WTC11 (cell line): ENCODE data around the gene TAS2R41. TPM values are rescaled to one million over a fixed set of nuclear protein-coding genes. Genes with fewer than 3 reads are reported as not detected.

Experiments used
- ATAC-seq: fragments of 200-7000 bp; cut with Tn5 transposase; 2 replicates; pipeline ENCODE4 v1.10.0; 2021; ENCODE audit warnings: mild to moderate bottlenecking, moderate library complexity
- CTCF ChIA-PET: fragments of 300-600 bp; sonication (Branson Sonifier 250); formaldehyde crosslinking; loops from one replicate; lab custom pipeline; 2021; ENCODE audit warnings: antibody characterized with exemption; lab: Charles Lee
- POLR2A ChIA-PET: fragments of 350-600 bp; sonication (Branson Sonifier 250); formaldehyde crosslinking; loops from one replicate; lab custom pipeline; 2021; ENCODE audit warnings: antibody characterized with exemption; lab: Charles Lee
- DNase-seq: peaks from one replicate; pipeline ENCODE4 v3.0.0; 2021; ENCODE audit warnings: low spot score
- H3K27ac Mint-ChIP-seq: 2 replicates; pipeline ENCODE4 v1.8.0; 2021; ENCODE audit warnings: mixed read lengths
- H3K27me3 Mint-ChIP-seq: 2 replicates; pipeline ENCODE4 v1.8.0; 2021; ENCODE audit warnings: low read depth, mild to moderate bottlenecking, moderate library complexity, mixed read lengths
- H3K36me3 Mint-ChIP-seq: 2 replicates; pipeline ENCODE4 v1.8.0; 2021; ENCODE audit warnings: mixed read lengths
- H3K4me1 Mint-ChIP-seq: 2 replicates; pipeline ENCODE4 v1.8.0; 2022; ENCODE audit warnings: mixed read lengths
- H3K4me3 Mint-ChIP-seq: 2 replicates; pipeline ENCODE4 v1.8.0; 2021; ENCODE audit warnings: mild to moderate bottlenecking, moderate library complexity, mixed read lengths
- H3K9me3 Mint-ChIP-seq: 2 replicates; pipeline ENCODE4 v1.8.0; 2021; ENCODE audit warnings: mixed read lengths
- ATF2 ChIP-seq: sonication (generic); formaldehyde crosslinking; IDR thresholded peaks from 2 replicates; pipeline ENCODE4 v1.8.1; 2022; ENCODE audit warnings: low read depth, missing genetic modification reagents, borderline replicate concordance
- CREB1 ChIP-seq: sonication (generic); formaldehyde crosslinking; IDR thresholded peaks from 2 replicates; pipeline ENCODE4 v1.8.0; 2023; ENCODE audit warnings: mild to moderate bottlenecking, missing genetic modification reagents
- ELF4 ChIP-seq: sonication (generic); formaldehyde crosslinking; IDR thresholded peaks from 2 replicates; pipeline ENCODE4 v1.8.1; 2022; ENCODE audit warnings: low read depth, mild to moderate bottlenecking, moderate library complexity, missing genetic modification reagents
- FOXJ3 ChIP-seq: sonication (generic); formaldehyde crosslinking; IDR thresholded peaks from 2 replicates; pipeline ENCODE4 v1.9.0; 2021; ENCODE audit warnings: missing genetic modification reagents, mild to moderate bottlenecking, borderline replicate concordance
- FOXP4 ChIP-seq: sonication (generic); formaldehyde crosslinking; IDR thresholded peaks from 2 replicates; pipeline ENCODE4 v1.8.0; 2022; ENCODE audit warnings: mild to moderate bottlenecking, missing genetic modification reagents
- GTF2I ChIP-seq: fragments of 250-450 bp; sonication (Bioruptor Pico); conservative IDR thresholded peaks from 2 replicates; pipeline ENCODE4 v1.4.0; 2021; ENCODE audit warnings: mild to moderate bottlenecking
- IRF1 ChIP-seq: sonication (generic); formaldehyde crosslinking; IDR thresholded peaks from 2 replicates; pipeline ENCODE4 v1.8.0; 2023; ENCODE audit warnings: missing genetic modification reagents
- JAZF1 ChIP-seq: fragments of 250-450 bp; sonication (Bioruptor Pico); IDR thresholded peaks from 2 replicates; pipeline ENCODE4 v1.9.0; 2021; ENCODE audit warnings: moderate library complexity, mild to moderate bottlenecking, inconsistent platforms
- JUN ChIP-seq: sonication (generic); formaldehyde crosslinking; IDR thresholded peaks from 2 replicates; pipeline ENCODE4 v1.8.0; 2023; ENCODE audit warnings: mild to moderate bottlenecking, missing genetic modification reagents
- MLX ChIP-seq: sonication (generic); formaldehyde crosslinking; IDR thresholded peaks from 2 replicates; pipeline ENCODE4 v1.8.1; 2023; ENCODE audit warnings: mild to moderate bottlenecking, missing genetic modification reagents, moderate library complexity
- MXD4 ChIP-seq: fragments of 250-450 bp; sonication (Bioruptor Pico); IDR thresholded peaks from 2 replicates; pipeline ENCODE4 v1.8.0; 2021; ENCODE audit warnings: mild to moderate bottlenecking, moderate library complexity, borderline replicate concordance
- NR1H2 ChIP-seq: sonication (generic); formaldehyde crosslinking; IDR thresholded peaks from 2 replicates; pipeline ENCODE4 v1.9.0; 2021; ENCODE audit warnings: mild to moderate bottlenecking, moderate library complexity, missing genetic modification reagents
- NR2C2 ChIP-seq: sonication (generic); formaldehyde crosslinking; IDR thresholded peaks from 2 replicates; pipeline ENCODE4 v1.8.0; 2022; ENCODE audit warnings: mild to moderate bottlenecking, missing genetic modification reagents
- PRDM15 ChIP-seq: sonication (generic); formaldehyde crosslinking; IDR thresholded peaks from 2 replicates; pipeline ENCODE4 v1.8.0; 2022; ENCODE audit warnings: missing genetic modification reagents
- RORB ChIP-seq: fragments of 250-450 bp; sonication (Bioruptor Pico); IDR thresholded peaks from 2 replicates; pipeline ENCODE4 v1.9.0; 2021; ENCODE audit warnings: mild to moderate bottlenecking
- SOX15 ChIP-seq: fragments of 250-450 bp; sonication (Bioruptor Pico); IDR thresholded peaks from 2 replicates; pipeline ENCODE4 v1.9.0; 2021; ENCODE audit warnings: mild to moderate bottlenecking
- ZNF423 ChIP-seq: fragments of 250-450 bp; sonication (Bioruptor Pico); IDR thresholded peaks from 2 replicates; pipeline ENCODE4 v2.1.2; 2022; ENCODE audit warnings: mild to moderate bottlenecking, moderate library complexity
- total RNA-seq: library from RNA; stranded (reverse); gene quantifications from 3 replicates; pipeline ENCODE4 v1.2.3, GENCODE V29; 2021

TAS2R41 gene
- total RNA-seq, 1 experiment from 2014 or later: 0.31 TPM

GRCh38 chr7:143456992-143457793 lies 20.5 kb upstream of the TAS2R41 start:
- no peak for TF ChIP-seq NR2C2
- TF ChIP-seq MXD4: no peak
- TF ChIP-seq FOXP4 (CRISPR knock-in tag): no peak
- no peak for TF ChIP-seq JAZF1 (CRISPR knock-in tag)
- Mint-ChIP-seq H3K27ac (no peak overlapping the region), H3K4me3 (no peak overlapping the region), H3K36me3 (peaks cover 12% of the 10 kb centered on the region), H3K4me1 (peaks cover 5% of the 10 kb centered on the region), H3K9me3 (peaks cover 20% of the 10 kb centered on the region), H3K27me3 (no peaks in the 10 kb centered on the region; the same call in 1 of the 2 replicates)
- ChIA-PET CTCF (no interaction called here), POLR2A (no interaction called here)
- no peak for DNase-seq
- ATAC-seq: no peak

- H3K27ac Mint-ChIP-seq: no peak overlapping the region
- ATAC-seq: no peak
- peaks cover 5% of the 10 kb centered on the region for H3K4me1 Mint-ChIP-seq
- POLR2A ChIA-PET: no interaction called here
- TF ChIP-seq PRDM15 (CRISPR knock-in tag): no peak
- TF ChIP-seq JUN (CRISPR knock-in tag): no peak
- no peak for TF ChIP-seq ZNF423
- no peak for TF ChIP-seq MLX
- TF ChIP-seq, all 79 proteins: peak for 0
- Mint-ChIP-seq H3K36me3 (peaks cover 19% of the 10 kb centered on the region), H3K27me3 (no peaks in the 10 kb centered on the region; the same call in 1 of the 2 replicates), H3K9me3 (peaks cover 30% of the 10 kb centered on the region), H3K4me3 (no peak overlapping the region)
- DNase-seq: no peak
- CTCF ChIA-PET: no interaction called here
These were observed 19.4 kb upstream of the TAS2R41 start for GRCh38 chr7:143458263-143458662.

- H3K27ac Mint-ChIP-seq: no peak overlapping the region
- CTCF ChIA-PET: no interaction called here
- H3K4me1 Mint-ChIP-seq: peaks cover 5% of the 10 kb centered on the region
- DNase-seq (no peak), ATAC-seq (no peak)
- H3K27me3 Mint-ChIP-seq: no peaks in the 10 kb centered on the region; the same call in 1 of the 2 replicates
- POLR2A ChIA-PET: no interaction called here
- H3K4me3 Mint-ChIP-seq: no peak overlapping the region
- H3K36me3 Mint-ChIP-seq: peaks cover 19% of the 10 kb centered on the region
- H3K9me3 Mint-ChIP-seq: peaks cover 34% of the 10 kb centered on the region
- TF ChIP-seq NR1H2 (CRISPR knock-in tag): no peak
- no peak for TF ChIP-seq SOX15
- TF ChIP-seq NR2C2: no peak
- TF ChIP-seq RORB (CRISPR knock-in tag): no peak
- no peak for TF ChIP-seq GTF2I (CRISPR knock-in tag)
- TF ChIP-seq IRF1: no peak
- TF ChIP-seq MXD4: no peak
- TF ChIP-seq FOXJ3 (CRISPR knock-in tag): no peak
- TF ChIP-seq ATF2: no peak
- TF ChIP-seq ELF4 (CRISPR knock-in tag): no peak
- no peak for TF ChIP-seq FOXP4 (CRISPR knock-in tag)
- TF ChIP-seq CREB1 (CRISPR knock-in tag): no peak
These were observed 19.0 kb upstream of the TAS2R41 start for GRCh38 chr7:143458681-143459080.
